Brain pericyte (primary cell): Measurements from ENCODE around the gene AMN.

Source experiments
- DNase-seq: peaks from one replicate; pipeline ENCODE4 v3.0.0-alpha.2; 2012; ENCODE audit warnings: low read depth, low spot score

Gene AMN

DNA sequence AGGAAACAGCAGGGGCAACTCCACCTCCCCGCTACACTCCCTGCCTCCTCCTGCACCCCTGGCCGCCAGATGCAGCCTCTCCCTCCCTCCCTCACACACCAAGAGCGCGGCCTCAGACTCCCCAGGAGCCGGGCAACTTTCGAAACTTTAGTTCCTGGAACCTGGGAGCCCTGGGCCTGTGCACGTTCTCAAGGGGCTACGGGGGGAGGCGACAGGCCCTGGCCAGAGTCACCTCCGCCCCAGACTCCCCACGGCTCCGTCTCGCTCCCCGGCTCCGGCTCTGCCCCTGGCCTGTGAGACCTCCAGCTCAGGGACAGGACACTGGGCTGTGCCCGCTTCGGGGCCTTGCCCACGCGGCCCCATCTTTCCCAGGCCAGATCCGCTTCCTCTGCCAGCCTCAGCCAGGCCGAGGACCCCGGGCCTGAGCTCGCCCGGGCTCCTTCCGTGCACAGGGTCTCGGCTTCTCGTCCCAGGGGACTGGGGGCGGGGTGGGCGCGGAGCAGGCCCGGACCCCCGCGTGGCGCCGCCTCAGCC is 5.5 kb downstream of the AMN start:
- no peak for DNase-seq

DNA sequence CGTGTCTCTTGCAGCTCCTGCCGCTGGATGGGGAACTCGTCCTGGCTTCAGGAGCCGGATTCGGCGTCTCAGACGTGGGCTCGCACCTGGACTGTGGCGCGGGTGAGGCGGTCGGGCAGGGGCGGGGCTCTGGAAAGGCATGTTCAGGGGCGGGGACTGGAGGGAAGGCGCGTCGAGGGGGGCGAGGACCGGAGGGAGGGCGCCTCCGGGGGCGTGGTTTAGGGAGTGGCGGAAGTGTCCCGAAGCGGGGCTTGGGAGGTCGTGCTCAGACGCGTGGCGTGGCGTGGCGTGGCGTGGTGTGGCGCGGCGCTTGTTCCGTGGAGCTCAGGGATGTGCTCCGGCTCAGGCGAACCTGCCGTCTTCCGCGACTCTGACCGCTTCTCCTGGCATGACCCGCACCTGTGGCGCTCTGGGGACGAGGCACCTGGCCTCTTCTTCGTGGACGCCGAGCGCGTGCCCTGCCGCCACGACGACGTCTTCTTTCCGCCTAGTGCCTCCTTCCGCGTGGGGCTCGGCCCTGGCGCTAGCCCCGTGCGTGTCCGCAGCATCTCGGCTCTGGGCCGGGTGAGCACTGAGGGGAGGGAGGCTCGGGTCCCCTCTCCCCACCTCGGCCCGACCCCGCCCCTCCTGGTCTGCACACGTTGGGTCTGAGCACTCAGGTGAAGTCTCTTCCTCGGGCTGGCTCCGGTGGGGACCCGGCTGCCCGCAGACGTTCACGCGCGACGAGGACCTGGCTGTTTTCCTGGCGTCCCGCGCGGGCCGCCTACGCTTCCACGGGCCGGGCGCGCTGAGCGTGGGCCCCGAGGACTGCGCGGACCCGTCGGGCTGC is 6.2 kb downstream of the AMN start:
- DNase-seq, result no peak

DNA sequence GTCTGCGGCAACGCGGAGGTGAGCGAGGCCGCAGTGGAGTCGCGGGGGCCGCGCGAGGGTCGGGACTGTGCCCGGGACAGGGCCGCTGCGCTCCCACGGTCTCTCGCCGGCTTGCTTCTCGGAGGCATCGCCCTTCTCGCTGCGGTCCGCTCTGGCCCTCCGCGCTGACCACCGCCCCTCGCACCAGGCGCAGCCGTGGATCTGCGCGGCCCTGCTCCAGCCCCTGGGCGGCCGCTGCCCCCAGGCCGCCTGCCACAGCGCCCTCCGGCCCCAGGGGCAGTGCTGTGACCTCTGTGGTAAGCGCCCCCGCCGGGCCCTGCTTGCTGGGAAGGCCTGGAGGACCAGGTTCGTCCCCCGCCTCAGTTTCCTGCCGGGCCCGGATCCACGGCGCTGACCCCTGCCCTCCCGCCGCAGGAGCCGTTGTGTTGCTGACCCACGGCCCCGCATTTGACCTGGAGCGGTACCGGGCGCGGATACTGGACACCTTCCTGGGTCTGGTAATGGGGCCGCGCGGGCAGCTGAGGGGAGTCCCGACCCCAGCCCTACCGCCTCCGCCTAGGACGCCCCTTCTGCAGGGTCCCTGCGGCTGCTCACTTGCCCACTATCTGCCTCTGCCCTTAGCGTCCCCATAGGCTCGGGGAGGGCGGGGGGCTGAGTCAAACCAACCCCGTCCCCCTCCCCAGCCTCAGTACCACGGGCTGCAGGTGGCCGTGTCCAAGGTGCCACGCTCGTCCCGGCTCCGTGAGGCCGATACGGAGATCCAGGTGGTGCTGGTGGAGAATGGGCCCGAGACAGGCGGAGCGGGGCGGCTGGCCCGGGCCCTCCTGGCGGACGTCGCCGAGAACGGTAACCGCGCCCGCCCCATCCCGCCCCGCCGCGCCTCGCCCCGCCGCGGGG is 7.0 kb downstream of the AMN start:
- no peak for DNase-seq

DNA sequence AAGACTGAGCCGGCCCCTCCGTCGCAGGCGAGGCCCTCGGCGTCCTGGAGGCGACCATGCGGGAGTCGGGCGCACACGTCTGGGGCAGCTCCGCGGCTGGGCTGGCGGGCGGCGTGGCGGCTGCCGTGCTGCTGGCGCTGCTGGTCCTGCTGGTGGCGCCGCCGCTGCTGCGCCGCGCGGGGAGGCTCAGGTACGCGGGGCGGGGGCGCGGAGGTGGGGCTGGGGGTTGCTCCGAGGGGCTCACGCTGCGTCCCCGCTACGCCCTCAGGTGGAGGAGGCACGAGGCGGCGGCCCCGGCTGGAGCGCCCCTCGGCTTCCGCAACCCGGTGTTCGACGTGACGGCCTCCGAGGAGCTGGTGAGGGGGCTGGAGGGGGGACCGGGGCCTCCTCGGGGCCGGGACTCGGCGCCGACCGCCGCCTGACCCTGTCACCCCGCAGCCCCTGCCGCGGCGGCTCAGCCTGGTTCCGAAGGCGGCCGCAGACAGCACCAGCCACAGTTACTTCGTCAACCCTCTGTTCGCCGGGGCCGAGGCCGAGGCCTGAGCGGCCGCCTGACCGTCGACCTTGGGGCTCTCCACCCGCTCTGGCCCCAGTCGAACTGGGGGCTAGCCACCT is 7.8 kb downstream of the AMN start:
- DNase-seq, result no peak

DNA sequence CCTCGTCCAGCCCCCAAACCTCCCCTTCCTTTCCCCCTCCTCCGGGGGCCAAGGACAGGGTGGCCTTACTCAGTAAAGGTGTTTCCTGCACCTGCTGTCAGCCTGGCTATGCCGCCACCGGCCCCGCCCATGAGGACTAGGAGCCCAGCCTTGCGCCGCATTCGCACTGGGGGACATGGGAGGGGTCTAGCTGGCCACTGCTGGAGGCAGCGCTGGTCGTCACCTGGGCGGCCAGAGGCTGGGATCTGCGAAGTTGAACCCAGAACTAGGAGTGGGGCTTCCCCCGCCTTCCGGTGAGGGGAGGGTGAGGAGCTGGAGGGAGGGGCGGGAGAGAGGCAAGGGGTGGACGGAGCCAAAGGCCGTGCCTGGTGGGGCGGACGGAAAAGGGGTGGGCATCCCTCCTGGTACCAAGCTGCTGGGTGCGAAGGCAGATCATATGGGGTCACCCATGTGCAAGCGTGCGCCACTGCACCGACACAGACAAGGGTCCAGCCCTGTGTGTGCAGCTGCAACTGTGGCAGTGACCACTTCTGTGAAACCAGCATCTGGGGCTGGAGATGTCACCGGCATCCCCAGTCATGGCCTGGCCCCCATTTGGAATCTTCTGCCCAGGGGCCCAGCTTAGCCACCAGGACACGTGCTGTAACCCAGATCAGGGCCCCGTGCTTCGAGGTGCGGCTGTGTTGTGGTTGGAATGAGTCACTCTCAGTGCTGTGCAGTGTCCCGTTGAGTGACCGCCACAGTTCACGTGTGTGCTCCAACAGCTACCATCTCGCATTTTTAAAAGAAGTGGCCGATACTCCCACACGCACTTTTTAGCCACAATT is 8.5 kb downstream of the AMN start:
- no peak for DNase-seq

DNA sequence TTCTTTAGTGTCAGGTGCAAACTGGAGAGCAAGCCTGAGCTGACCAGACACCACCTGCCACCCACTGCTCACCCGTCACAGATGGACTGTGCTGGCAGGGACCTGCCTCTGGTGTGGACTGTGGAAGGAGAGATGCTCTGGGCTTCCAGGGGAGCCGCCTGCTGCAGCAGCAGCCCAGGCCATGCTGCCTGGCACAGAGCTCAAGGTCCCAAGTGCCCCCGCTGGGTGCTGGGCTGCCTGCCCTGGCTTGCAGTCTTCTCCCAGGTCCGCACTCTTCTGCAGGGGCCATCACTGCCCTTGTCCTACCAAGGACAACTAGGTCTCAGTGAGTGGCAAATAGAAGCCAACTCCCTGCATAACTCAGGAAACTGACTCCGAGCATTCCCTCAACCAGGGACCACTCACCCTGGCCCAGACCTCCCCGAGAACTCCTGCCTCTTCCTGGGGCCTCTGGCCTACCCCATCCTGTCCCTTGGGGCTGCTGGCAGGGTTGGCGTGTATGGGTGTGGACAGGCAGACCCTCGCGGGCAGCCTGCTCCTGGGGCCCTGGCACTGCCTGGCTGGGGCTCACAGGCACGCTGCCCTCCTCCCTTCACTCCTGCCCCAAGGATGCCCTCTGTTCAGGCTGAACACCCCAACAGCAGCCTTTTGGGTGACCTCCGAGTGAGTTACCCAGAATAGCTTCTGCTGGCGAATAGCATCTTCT is 9.3 kb downstream of the AMN start:
- DNase-seq, result no peak

DNA sequence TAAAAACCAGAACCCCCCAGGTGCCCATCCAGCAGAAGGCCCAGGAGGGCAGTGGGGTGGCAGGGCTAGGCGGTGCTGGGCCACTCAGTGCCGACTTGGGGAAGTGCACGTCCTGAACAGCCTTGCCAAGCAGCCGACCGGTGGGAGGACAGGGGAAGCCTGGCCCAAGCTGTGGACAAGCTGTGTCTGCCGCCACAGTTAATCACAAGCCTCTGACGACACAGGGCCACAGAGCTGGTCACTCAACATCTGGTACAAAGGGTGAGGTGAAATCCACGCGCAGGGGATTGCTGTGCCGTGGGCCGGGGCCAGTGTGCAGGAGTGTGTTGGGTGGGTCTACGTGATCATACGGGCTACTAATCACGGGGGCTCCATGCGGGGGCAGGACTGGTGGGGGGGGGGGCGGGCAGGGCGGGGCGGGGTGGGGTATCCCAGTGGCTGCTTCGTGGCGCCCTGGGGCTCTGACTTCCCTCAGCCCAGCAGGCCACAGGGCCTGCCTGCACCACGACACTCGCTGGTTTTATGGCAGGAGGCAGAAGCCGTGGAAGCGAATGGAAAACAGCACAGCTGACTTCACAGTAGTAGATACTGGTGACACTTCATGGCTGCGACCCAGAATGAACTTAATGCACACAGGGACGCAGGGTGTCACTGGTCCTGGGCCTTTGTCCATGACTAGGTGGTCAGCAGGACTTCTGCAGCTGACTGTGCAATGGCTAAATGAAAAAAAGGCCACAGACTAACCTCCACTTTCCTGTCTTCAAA is 10.2 kb downstream of the AMN start:
- DNase-seq, result no peak

DNA sequence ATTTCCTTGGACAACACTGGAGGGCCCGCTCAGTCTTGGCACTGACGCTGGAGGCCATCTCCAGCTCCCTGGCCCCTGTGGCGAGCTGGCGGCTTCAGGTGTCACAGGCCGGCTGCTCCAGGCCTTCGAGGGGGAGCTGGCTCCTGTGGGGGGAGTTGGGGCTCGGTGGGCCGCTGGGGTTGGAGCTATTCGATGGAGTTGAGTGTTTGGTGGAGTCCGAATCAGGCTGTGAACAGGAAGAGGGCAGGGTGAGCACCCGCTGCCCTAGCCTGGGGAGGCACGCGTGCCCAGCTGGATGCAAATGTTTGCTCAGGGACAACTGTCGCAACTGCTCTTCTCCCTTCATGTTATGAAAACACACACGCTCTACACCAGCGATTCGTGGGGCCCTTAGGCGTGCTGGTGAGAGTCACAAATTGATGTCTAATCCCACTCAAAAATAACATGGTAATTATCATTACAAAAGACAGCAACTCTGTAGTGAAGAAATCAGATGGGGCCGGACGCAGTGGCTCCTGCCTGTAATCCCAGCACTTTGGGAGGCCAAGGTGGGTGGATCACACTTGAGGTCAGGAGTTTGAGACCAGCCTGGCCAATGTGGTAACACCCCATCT is 11.3 kb downstream of the AMN start:
- DNase-seq, result no peak

DNA sequence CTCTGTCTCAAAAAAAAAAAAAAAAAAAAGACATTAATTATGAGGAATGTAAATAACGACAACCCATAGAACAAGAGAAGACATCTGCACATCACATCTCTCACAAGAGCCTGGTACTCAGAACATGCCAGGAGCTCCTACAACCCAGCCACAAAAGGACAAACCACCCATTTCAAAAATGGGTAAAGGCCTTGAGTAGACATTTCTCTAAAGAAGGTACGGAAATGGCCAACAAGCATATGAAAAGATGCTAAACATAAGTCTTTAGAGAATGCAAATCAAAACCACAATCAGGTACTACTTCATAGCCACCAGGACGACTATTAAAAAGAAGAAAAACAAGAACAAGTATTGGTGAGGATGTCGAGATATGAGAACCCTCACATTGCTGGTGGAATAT is 13.3 kb downstream of the AMN start:
- DNase-seq, result no peak

DNA sequence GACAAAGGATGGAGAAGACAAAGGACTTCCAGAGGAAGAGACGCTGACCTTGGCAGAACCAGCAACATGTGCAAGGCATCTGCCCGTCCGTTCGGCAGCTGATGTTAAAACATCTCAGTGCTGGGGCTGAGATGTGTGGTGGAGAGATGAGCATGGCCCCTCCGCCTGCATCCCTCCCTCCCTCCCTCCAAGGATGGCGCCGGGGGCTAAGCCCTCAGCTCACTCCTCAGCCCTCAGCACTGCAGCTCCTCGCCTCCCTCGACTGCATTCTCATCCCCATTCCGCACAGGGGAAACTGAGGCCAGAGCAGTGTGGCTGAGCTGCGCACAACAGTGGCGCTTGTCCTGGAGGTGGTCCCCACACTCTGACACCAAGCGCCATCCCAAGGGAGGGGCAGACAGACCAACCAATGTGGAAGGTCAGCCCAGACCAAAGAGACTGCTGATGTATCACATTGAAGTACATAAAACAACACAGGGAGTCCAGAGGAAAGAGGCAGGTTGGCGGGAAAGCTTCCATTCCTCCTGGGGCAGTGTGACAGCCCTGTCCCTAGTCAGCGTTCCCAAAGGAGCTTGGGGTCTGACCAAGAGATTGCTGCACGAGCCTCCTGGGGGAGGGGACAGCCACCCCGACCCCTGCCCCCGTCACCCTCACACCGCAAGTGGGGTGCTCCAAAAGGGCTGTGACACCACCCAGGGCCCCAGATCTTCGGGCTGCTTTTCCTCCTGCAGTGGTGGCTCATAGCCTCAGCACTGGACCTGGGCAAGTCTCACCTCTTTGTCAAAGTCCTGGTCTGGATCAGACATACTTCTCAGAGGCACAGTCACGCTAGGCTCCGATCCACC is 15.1 kb downstream of the AMN start:
- DNase-seq, result no peak

DNA sequence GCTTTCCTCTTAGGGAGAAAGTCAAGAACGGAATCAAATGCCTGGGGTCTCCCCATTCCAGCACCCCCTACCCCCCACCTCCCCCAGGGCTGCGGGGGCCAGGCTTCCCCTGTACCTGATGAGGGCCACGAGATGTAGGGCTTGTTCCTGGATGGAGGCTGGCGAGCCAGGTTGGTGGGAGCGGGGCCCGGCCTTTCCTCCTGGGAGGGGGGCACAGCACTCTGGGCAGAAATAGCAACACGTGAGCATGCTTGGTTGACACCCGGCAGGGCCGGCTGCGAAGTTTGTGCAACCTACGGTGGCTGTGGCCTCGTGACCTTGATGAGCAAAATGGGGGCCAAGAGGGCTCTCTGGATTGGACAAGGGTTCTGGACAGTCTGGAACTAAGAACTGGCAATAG is 15.7 kb downstream of the AMN start:
- no peak for DNase-seq

DNA sequence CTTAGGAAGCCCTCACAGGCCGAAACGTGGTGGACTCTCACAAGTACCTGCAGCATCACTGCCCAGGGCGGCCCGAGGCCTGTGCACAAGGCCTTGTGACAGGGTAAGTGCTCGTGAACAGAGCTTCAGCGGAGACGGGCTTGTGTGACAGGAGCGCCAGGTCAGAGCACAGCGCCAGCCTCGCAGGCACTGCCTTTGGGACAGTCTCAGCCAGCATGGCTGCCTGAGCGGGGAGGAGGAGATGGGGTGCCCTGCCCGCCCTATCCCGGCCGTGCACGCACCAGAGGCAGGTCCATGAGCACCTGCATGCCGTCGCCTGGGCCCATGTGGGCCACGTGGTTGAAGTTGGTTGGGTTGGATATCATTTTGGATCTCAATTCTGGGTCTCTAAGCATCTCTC is 16.9 kb downstream of the AMN start:
- DNase-seq, result no peak

DNA sequence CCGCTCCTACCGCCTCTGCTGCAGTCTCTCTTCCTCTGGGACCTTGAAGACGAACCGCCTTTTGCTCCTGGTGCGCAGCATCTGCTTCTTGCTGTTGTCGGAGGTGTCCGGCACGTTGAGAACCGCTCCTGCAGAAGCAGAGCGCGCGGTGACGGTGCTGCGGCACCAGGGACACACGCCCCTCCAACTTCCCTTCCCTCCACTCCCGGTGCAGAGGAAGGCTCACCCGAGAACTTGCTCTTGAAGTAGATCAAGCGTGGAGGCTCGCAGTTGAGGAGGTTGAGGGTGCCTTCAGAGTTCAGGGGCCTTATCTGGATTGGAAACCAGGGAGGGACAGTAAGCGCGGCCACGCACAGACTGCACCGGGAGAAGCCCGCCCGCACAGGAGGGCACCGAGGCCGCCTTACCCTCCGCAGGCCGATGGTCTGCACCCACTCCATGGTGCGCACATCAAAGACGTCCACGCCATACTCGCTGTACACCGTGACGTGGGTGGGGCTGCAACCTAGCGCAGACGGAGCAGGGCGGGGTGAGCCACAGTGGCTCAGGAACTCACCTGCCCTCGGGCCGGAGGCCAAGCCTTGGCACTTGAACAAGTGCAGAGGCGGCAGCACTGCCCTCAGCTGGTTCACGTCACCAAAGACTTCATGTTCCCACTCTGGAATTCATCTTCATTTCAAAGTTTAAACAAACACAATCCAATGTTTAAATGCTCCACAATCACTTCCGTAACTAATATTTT is 17.5 kb downstream of the AMN start:
- no peak for DNase-seq

DNA sequence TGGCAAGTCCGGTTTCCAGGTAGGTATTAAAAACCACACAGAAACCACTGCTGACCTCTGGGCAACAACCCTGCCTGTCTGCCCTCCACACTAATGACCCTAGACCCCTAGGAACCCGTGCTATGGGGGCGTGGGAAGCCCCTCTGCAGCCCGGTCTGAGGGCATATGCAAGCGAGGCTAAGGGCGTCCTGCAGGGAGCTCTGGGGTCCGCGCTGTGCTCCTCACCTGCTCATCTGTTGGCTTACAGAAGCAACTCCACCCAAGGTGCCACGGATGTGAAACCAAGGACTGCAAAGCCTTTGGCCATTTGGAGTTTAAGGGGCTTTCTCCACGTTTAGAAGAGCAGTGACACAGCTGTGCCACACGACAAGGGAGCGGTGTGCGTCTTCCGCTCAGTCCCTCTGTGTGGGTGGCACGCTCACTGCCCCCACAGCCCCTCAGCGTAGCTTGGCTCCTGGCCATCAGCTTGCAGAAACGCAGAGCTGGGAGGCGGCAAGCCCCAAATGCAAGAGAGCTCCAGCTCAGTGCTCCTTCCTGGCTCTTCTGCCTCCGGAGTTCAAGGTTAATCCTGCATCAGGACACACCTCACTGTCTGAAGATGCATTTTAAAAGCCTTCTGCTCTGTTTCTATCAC is 18.4 kb downstream of the AMN start:
- DNase-seq, result no peak

DNA sequence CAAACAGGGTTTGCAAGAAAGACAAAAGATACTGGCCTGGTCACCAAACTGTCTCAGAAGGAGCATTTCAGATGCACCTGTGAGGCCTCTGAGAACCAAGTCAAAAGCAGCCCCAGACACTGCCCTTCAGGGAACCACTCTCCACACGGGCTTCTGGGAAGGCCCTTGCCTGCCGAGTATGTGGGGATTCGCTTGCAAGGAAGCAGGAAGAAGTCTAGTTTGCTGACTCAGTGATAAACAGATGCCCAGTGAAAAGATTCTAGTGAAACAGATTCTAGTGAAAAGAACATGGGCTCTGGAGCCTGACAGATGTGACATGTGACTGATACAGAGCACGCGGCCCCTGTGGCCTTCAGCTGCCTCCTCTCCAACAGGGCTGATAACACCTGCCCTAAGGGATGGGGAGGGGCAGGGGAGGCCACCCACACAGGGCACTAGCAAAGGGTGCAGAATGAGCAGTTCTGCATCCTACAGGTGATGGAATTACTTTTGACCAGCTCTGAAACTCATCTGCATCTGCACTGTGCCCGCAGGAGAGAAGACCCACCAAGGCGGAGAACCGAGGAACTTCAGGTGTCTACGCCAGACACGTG is 19.1 kb downstream of the AMN start:
- DNase-seq, result no peak

DNA sequence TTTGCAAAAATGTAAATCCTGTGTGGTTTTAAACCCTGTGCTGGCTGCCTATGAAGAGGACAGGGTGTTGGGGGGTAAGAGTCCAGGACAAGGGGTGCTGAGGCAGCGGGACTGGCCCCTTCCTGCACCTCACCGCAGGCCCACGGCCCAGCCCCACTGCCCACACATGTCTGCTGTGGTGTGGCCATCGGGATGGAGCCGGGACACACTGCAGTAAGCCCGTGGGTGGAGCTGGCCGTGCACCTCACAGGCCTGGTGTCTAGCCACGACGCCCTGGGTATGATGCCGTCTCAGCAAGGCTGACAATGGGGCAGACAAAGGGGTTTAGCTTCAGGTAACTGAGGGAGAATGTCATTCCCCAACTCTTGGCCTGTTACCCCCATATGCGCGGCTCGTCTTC is 19.6 kb downstream of the AMN start:
- DNase-seq, result no peak

DNA sequence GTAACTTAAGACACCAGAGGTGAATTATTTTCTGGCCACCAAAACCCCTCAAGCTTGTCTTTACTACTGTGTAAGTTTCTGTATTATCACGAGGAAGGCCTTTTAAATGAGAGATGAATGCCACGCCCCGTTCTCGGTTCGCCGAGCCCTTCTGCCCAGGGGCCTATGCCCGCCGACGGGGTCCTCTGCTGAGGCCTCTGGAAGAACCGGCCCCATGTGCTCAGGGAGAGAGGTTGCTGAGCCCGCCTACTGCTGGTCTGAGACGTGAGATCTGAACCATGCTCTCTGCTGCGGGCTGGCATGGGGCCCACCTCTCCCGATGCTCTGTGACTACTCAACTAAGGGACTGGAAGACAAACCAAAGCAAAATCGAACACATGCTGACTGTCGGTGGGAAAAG is 21.0 kb downstream of the AMN start:
- DNase-seq, result no peak
